Head of caudate nucleus (tissue), 42 donors: Measurements from ENCODE around the gene FHOD3.

Experiments used
- DNase-seq, 42 donors: peaks; one replicate each; pipeline versions ENCODE4 v3.0.0 to v3.0.0-alpha.2; 2020 to 2021; ENCODE audit warnings: mixed read lengths in 7 of 42
- intact Hi-C: fragments of 100-400 bp; cut with DNase I; formaldehyde crosslinking; loops from one replicate; pipeline ENCODE4 v1.15.0; 2022

Gene FHOD3

GRCh38 chr18:36582988-36583745, 285.7 kb downstream of the FHOD3 start:
- intact Hi-C loops: no loop called here
- DNase-seq: peak in 7 of 42 donors; percentile 12 to 45 (median 25)

GRCh38 chr18:36589857-36590543, 292.5 kb downstream of the FHOD3 start:
- DNase-seq: peak in 1 of 42 donors; percentile 31
- intact Hi-C loops: no loop called here

GRCh38 chr18:36590621-36591580, 293.4 kb downstream of the FHOD3 start:
- DNase-seq: peak in 2 of 42 donors; percentile 18 to 25
- intact Hi-C loops: no loop called here

- intact Hi-C loops: no loop called here
- DNase-seq: peak in 2 of 42 donors; percentile 8 to 17
These were observed 294.8 kb downstream of the FHOD3 start for GRCh38 chr18:36592282-36592681.

- intact Hi-C loops: no loop called here
- peak in 1 of 42 donors; percentile 3 for DNase-seq
These were observed 295.5 kb downstream of the FHOD3 start for GRCh38 chr18:36593001-36593400.

GRCh38 chr18:36593641-36594040, 296.1 kb downstream of the FHOD3 start:
- DNase-seq: peak in 1 of 42 donors; percentile 12
- intact Hi-C loops: no loop called here

- peak in 1 of 42 donors; percentile 17 for DNase-seq
- intact Hi-C loops: no loop called here
These were observed 297.1 kb downstream of the FHOD3 start for GRCh38 chr18:36594621-36595020.

- peak in 2 of 42 donors; percentile 30 to 38 for DNase-seq
- intact Hi-C loops: no loop called here
These were observed 297.7 kb downstream of the FHOD3 start for GRCh38 chr18:36595046-36595817.

- intact Hi-C loops: no loop called here
- no peak for DNase-seq
These were observed 298.3 kb downstream of the FHOD3 start for GRCh38 chr18:36595818-36596215.

- DNase-seq: no peak
- intact Hi-C loops: no loop called here
These were observed 300.1 kb downstream of the FHOD3 start for GRCh38 chr18:36597636-36598035.

- intact Hi-C loops: no loop called here
- DNase-seq: no peak
These were observed 303.0 kb downstream of the FHOD3 start for GRCh38 chr18:36600548-36600947.

GRCh38 chr18:36601316-36601715, 303.8 kb downstream of the FHOD3 start:
- no peak for DNase-seq
- intact Hi-C loops: no loop called here

- intact Hi-C loops: no loop called here
- DNase-seq: no peak
These were observed 304.6 kb downstream of the FHOD3 start for GRCh38 chr18:36602071-36602470.

GRCh38 chr18:36602620-36603019, 305.1 kb downstream of the FHOD3 start:
- intact Hi-C loops: no loop called here
- DNase-seq: no peak

- intact Hi-C loops: no loop called here
- peak in 1 of 42 donors; percentile 32 for DNase-seq
These were observed 310.6 kb downstream of the FHOD3 start for GRCh38 chr18:36608107-36608506.

GRCh38 chr18:36610258-36610657, 312.7 kb downstream of the FHOD3 start:
- intact Hi-C loops: no loop called here
- no peak for DNase-seq

GRCh38 chr18:36610661-36611060, 313.1 kb downstream of the FHOD3 start:
- no peak for DNase-seq
- intact Hi-C loops: no loop called here

GRCh38 chr18:36613069-36613468, 315.6 kb downstream of the FHOD3 start:
- DNase-seq: no peak
- intact Hi-C loops: no loop called here

GRCh38 chr18:36613810-36614209, 316.3 kb downstream of the FHOD3 start:
- intact Hi-C loops: no loop called here
- no peak for DNase-seq
